Right lung (tissue), 5 donors: ENCODE measurements around the gene ZDHHC14. TPM values are rescaled to one million over a fixed set of nuclear protein-coding genes. Genes with fewer than 3 reads are reported as not detected.

Experiments used
- DNase-seq, 2 donors: peaks; one replicate each; pipeline ENCODE4 v3.0.0-alpha.2; 2013
- polyA plus RNA-seq, 5 donors: library from polyadenylated mRNA; unstranded; fragments of 120-200 nt; gene quantifications; one replicate each; pipeline versions ENCODE4 v1.2.1 to v1.2.3, GENCODE V29; 2013; ENCODE audit warnings: inconsistent platforms in 1 of 5, low replicate concordance in 1 of 5; ENCODE audit not compliant: insufficient read length in 5 of 5, insufficient read depth in 1 of 5

Gene ZDHHC14
- polyA plus RNA-seq, 5 donors, result 19.1 to 29.5 (median 25.6) TPM

GRCh38 chr6:157516319-157517026, 135.5 kb downstream of the ZDHHC14 start:
- no peak for DNase-seq

GRCh38 chr6:157517601-157518359, 136.8 kb downstream of the ZDHHC14 start:
- DNase-seq, result no peak

- no peak for DNase-seq
Measured at GRCh38 chr6:157518397-157519250, 137.6 kb downstream of the ZDHHC14 start.

- DNase-seq, result no peak
Measured at GRCh38 chr6:157519255-157520116, 138.5 kb downstream of the ZDHHC14 start.

DNA sequence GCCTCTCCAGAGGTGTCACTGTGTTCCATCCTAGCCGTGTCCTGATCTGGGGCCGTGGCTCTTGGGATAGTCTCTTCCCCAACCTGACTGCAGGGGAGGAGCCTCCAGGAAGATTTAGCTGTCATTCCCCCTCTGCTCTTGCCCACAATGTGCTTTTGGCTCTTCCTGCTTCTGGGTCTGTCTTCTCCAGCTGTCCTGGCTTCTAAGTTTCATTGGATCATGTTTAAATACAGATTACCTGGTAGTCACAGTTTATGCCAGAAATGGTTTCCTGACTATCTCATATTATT, 139.1 kb downstream of the ZDHHC14 start:
- DNase-seq, result no peak

DNA sequence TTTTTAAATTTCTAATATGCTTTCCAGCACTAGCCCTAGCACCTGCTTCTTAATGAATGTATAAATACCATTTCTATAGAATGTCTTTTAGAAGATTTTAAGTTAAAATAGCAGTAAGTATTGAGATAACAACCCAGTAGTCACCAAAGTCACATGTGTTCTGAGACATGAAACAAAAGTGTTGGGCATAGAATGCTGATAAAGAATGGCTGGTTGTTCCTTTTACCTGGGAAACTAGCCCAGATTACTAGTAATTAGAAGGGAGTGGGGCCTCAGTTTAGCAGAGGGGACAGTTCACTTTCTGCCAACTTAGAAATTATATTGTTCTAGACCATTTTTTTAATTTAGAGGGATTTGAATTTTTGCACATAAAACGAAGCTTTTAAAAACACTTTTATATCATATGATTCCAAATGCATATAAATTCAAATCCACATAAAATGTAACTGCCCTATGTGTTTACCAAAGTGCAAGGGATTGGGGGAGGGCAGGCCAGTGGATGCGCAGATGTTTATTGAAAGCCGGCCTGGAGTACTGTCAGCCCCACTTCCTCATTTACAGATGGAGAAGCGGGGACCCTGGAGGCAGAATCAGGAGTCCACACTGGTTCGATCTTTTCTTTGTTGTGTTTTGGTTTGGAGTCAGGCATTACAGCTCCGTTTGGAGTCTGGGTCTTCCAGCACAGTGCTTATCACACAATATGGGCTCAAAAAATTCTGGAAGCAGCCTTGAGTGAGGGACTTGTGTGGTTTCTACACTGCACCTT, 139.8 kb downstream of the ZDHHC14 start:
- no peak for DNase-seq

DNA sequence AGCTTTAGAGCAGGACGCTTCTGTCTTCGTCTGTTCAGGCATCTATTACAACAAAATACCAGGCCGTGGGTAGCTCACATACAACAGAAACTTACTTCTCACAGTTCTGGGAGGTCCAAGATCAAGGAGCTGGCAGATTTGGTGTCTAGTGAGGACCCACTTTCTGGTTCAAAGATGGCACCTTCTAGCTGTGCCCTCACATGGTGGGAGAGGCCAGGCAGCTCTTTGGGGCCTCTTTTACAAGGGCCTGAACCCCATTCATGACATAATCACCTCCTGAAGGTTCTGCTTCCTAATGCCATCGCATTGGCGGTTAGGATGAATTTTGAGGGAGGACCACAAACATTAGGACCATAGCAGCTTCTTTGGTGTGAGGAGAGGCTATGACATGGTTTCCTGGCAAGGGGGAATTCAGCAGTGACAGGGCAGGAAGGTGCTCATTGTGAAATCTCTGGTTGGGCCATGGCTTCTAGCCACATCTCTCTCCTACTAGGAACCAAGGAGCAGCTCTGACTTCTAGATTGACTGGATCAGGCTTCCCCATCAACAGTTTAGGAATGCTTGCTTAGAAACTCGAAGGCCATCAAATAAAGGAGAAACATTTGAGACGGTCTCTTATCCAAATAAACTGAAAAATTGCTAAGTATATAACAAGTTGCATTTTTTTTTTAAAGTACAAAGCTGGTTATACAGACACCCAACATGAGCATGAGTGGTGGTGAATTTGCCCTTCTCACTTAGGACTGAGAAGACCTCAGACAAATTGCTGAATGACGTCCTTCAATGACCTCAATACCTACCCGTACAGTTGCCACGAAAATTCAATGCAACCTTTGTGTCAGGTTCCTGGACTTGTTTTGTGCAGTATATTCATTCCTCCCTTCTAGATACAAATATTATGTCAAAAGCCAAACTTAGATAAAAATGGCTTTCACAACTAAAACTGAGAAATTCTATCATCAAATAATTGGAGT, 140.7 kb downstream of the ZDHHC14 start:
- DNase-seq, result no peak

- no peak for DNase-seq
Measured at GRCh38 chr6:157522472-157522871, 141.5 kb downstream of the ZDHHC14 start.

GRCh38 chr6:157524735-157525134, 143.7 kb downstream of the ZDHHC14 start:
- DNase-seq, result no peak

GRCh38 chr6:157525292-157525889, 144.4 kb downstream of the ZDHHC14 start:
- DNase-seq, result no peak

GRCh38 chr6:157525918-157526425, 145.0 kb downstream of the ZDHHC14 start:
- DNase-seq, result no peak

GRCh38 chr6:157527471-157527907, 146.5 kb downstream of the ZDHHC14 start:
- DNase-seq, result peak; percentile 93 to 96

- DNase-seq, result no peak
Measured at GRCh38 chr6:157528931-157529653, 148.1 kb downstream of the ZDHHC14 start.

- DNase-seq, result no peak
Measured at GRCh38 chr6:157529654-157530039, 148.7 kb downstream of the ZDHHC14 start.

GRCh38 chr6:157530126-157530525, 149.1 kb downstream of the ZDHHC14 start:
- DNase-seq, result no peak

GRCh38 chr6:157530724-157531168, 149.8 kb downstream of the ZDHHC14 start:
- no peak for DNase-seq

DNA sequence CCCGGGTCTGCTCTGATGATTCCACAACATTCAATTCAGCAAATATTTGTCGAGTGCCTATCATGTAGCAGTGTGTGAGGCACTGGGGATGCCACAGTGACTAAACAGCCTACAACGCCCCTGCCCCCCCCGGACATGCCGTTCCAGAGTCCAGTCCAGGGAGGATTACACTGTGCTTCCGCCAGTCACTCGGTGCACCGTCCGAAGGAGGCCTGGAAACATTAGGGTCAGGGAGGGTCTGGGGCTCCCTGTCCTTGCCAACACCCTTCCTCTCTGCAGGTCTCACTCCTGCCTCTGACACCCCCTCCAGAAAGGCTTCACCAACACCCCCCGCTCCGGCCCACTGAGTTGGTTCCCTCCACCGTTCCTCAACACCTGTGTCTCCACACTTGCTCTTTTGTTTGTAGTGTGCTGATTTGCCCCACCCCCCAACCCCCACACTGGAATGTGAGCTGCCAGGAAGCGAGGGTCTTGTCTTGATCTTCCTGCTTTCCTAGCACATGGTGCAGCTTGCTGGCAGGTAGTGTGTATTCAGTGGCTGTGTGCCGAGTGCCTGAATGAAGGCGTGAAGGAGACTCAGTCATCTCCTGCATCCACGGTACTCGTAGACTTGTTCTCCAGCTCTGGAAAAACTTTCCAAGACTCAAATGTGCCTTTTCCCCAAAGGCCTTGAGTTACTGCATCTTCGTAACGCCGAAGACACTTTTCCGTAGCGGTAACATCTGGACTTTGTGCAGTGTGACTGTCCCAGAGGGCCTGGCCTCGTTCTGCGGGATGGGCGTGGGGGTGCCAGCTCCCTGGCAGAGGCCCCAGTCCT, 150.4 kb downstream of the ZDHHC14 start:
- no peak for DNase-seq
